Gastrocnemius medialis (tissue), 4 donors: ENCODE results near the gene KPNA1.

ENCODE experiments used
- CTCF ChIP-seq, 5 experiments: fragments of 450-650 bp in 3 of 5; fragments of 200-600 bp in 2 of 5; sonication (generic) in 2 of 5; IDR thresholded peaks in 4 of 5; conservative IDR thresholded peaks in 1 of 5; 1 replicate in 4 of 5; 2 replicates in 1 of 5; pipeline ENCODE4 v1.5.1; 2016 to 2019; ENCODE audit warnings: antibody characterized with exemption in 5 of 5, mild to moderate bottlenecking in 3 of 5, moderate library complexity in 3 of 5
- POLR2A ChIP-seq, 2 donors: fragments of 450-650 bp; IDR thresholded peaks; one replicate each; pipeline ENCODE4 v1.6.1; 2017; ENCODE audit warnings: antibody characterized with exemption in 2 of 2, mild to moderate bottlenecking in 2 of 2, moderate library complexity in 2 of 2

DNA sequence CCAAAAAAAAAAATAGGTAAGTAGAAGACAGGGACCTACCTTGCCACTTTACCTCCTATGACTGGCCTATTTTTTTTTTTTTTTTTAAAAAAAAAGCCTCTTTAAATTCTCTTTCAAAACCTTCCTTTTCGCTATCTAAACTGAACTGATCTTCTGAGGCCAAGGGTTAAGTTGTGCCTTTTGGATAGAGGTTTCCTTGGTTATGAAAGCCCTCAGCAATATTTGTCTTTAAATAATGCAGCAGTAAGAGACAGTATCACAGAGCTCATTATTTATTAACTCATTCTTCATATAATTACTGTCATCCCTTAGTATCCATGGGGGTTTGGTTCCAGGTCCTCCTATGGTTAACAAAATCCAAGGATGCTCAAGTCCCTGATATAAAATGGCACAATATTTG lies 140.7 kb downstream of the KPNA1 start:
- no peak for TF ChIP-seq CTCF (IDR thresholded peaks at IDR 0.05 in 4 of 5, conservative IDR thresholded peaks at IDR 0.05 in 1 of 5)
- no peak for TF ChIP-seq POLR2A (IDR thresholded peaks at IDR 0.05)
